ENCODE data around the gene TRERF1. TPM values are rescaled to one million over a fixed set of nuclear protein-coding genes. Genes with fewer than 3 reads are reported as not detected.

Gene TRERF1
- total and polyA plus RNA-seq, 2 experiments from 2014 or later = 3.2 to 5.1 TPM

DNA sequence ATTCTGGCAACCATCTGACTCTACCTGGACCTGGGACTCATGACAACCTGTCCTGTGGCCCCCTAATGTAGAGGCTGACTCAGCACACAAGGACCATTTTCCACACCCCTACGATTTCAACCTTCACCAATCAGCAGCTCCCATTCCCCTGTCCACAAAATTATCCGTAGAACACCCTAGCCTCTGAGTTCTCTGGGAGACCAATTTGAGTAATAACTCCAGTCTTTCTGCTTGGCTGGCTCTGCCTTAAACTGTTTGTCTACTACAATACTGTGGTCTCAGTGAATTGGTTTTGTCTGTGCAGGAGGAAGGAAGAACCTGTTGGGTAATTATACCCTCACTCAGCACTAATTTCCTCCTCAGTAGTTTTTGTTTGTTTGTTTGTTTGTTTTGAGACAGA lies 134.7 kb downstream of the TRERF1 start:
- no peak overlapping the region for H3K4me2 ChIP-seq

DNA sequence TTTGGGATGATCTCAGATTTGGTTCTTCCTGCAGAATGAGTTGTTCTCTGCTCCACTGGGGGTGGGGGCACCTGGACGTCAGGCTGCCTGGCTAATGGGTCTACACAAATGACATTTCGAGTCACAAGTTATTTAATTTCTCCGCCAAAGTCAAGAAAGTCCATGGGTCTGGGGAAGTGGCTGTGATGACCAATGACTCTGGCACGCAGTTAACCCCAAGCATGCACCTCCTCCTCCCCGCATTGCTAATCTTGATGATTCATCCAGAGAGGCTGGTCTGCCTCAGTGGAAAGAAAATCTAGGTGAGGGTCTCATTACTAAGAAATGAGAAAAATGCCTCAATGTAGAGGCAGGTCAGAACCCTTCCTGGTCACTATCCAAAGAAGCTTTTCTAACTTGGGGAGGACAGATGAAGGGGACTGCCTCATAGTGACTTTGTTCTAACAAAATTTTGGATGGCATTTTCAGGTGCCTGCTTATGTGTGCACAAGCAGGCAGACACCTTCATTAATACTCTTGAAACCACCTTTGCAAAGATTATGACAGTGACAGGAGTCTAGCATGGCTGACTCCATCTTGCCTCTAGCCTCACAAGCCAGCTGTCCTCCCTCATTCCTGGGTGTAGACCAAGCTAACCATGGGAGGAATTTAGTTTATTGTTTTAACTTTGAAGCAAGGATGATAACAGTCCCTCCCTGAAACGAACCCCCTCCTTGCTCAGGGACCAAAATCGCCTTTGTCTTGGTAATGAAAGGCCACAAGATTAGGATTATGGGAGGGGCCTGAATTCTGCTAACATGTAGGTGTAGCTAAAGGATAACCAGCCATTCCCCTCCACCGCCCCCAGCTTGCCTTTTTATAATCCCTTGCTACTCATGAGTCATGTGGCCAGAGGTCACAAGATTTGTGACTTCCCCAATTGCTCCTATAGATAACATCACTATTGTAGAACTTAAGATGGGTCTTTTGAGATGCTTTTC lies 135.4 kb downstream of the TRERF1 start:
- Histone ChIP-seq H3K36me3 (replicated peaks; ENCODE audit: insufficient read depth, low read depth) (no peaks in the 10 kb centered on the region), H4K20me1 (ENCODE audit: insufficient read depth, poor library complexity, severe bottlenecking) (no peaks in the 10 kb centered on the region), H3K27ac (peak overlapping the region; percentile 80), H3K27me3 (no peaks in the 10 kb centered on the region), H3K79me2 (peaks cover 8% of the 10 kb centered on the region), H3K9me3 (ENCODE audit: low read depth) (no peaks in the 10 kb centered on the region), H3K4me2 (peak overlapping the region; percentile 10), H2AFZ (no peak overlapping the region), H3K4me1 (ENCODE audit: insufficient read depth) (peaks cover 22% of the 10 kb centered on the region), H3K9me2 (replicated peaks; ENCODE audit: insufficient read depth) (no peaks in the 10 kb centered on the region), H3K4me3 (no peak overlapping the region)
- 44% methylated on average over 8 of the region's 8 CpGs for WGBS (ENCODE audit: low lambda C conversion rate, missing lambda C conversion rate)
- TF ChIP-seq, protein P1, sequence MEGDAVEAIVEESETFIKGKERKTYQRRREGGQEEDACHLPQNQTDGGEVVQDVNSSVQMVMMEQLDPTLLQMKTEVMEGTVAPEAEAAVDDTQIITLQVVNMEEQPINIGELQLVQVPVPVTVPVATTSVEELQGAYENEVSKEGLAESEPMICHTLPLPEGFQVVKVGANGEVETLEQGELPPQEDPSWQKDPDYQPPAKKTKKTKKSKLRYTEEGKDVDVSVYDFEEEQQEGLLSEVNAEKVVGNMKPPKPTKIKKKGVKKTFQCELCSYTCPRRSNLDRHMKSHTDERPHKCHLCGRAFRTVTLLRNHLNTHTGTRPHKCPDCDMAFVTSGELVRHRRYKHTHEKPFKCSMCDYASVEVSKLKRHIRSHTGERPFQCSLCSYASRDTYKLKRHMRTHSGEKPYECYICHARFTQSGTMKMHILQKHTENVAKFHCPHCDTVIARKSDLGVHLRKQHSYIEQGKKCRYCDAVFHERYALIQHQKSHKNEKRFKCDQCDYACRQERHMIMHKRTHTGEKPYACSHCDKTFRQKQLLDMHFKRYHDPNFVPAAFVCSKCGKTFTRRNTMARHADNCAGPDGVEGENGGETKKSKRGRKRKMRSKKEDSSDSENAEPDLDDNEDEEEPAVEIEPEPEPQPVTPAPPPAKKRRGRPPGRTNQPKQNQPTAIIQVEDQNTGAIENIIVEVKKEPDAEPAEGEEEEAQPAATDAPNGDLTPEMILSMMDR (IDR thresholded peaks at IDR 0.05; ENCODE audit: poor library complexity) = no peak
- TF ChIP-seq EZH2 (IDR thresholded peaks at IDR 0.05; ENCODE audit: borderline replicate concordance) (no peak), EZH2phosphoT487 (IDR thresholded peaks at IDR 0.05; ENCODE audit: low read depth, severe bottlenecking, unreplicated experiment) (no peak)
- DNase-seq (ENCODE audit: low spot score) = peak; percentile 72

More for the DNA sequence above, 134.7 kb downstream of the TRERF1 start:
- WGBS (ENCODE audit: low lambda C conversion rate, missing lambda C conversion rate) = 72% methylated on average over 2 of the region's 2 CpGs
- Histone ChIP-seq H4K20me1 (ENCODE audit: insufficient read depth, poor library complexity, severe bottlenecking) (no peaks in the 10 kb centered on the region), H3K4me3 (no peak overlapping the region), H3K27me3 (no peaks in the 10 kb centered on the region), H3K9me3 (ENCODE audit: low read depth) (no peaks in the 10 kb centered on the region), H3K79me2 (peaks cover 8% of the 10 kb centered on the region), H3K27ac (peak overlapping the region; percentile 80), H3K9me2 (replicated peaks; ENCODE audit: insufficient read depth) (no peaks in the 10 kb centered on the region), H3K4me1 (ENCODE audit: insufficient read depth) (peaks cover 22% of the 10 kb centered on the region), H2AFZ (no peak overlapping the region), H3K36me3 (replicated peaks; ENCODE audit: insufficient read depth, low read depth) (no peaks in the 10 kb centered on the region)
- TF ChIP-seq EZH2phosphoT487 (IDR thresholded peaks at IDR 0.05; ENCODE audit: low read depth, severe bottlenecking, unreplicated experiment) (no peak), EZH2 (IDR thresholded peaks at IDR 0.05; ENCODE audit: borderline replicate concordance) (no peak)
- TF ChIP-seq, protein P1 (IDR thresholded peaks at IDR 0.05; ENCODE audit: poor library complexity) = no peak
- no peak for DNase-seq (ENCODE audit: low spot score)

- peaks cover 22% of the 10 kb centered on the region for H3K4me1 ChIP-seq (ENCODE audit: insufficient read depth)
- H3K4me3 ChIP-seq = no peak overlapping the region
- 88% methylated on average over 10 of the region's 10 CpGs for WGBS (ENCODE audit: low lambda C conversion rate, missing lambda C conversion rate)
- H3K79me2 ChIP-seq = peaks cover 11% of the 10 kb centered on the region
- no peaks in the 10 kb centered on the region for H3K9me3 ChIP-seq (ENCODE audit: low read depth)
- DNase-seq (ENCODE audit: low spot score) = no peak
- H3K27me3 ChIP-seq = no peaks in the 10 kb centered on the region
- no peaks in the 10 kb centered on the region for H3K9me2 ChIP-seq (replicated peaks; ENCODE audit: insufficient read depth)
- TF ChIP-seq EZH2phosphoT487 (IDR thresholded peaks at IDR 0.05; ENCODE audit: low read depth, severe bottlenecking, unreplicated experiment) (no peak), EZH2 (IDR thresholded peaks at IDR 0.05; ENCODE audit: borderline replicate concordance) (no peak)
- TF ChIP-seq, protein P1 (IDR thresholded peaks at IDR 0.05; ENCODE audit: poor library complexity) = no peak
- H3K27ac ChIP-seq = peak overlapping the region; percentile 80
- no peaks in the 10 kb centered on the region for H3K36me3 ChIP-seq (replicated peaks; ENCODE audit: insufficient read depth, low read depth)
- no peak overlapping the region for H2AFZ ChIP-seq
- no peak overlapping the region for H3K4me2 ChIP-seq
- H4K20me1 ChIP-seq (ENCODE audit: insufficient read depth, poor library complexity, severe bottlenecking) = no peaks in the 10 kb centered on the region
These were observed 136.3 kb downstream of the TRERF1 start for GRCh38 chr6:42315259-42315990.
